Kidney epithelial cell (primary cell): ENCODE measurements around the gene SLC25A45. TPM values are rescaled to one million over a fixed set of nuclear protein-coding genes. Genes with fewer than 3 reads are reported as not detected.

ENCODE experiments used
- DNase-seq: peaks from one replicate; pipeline ENCODE4 v3.0.0-alpha.2; 2010; ENCODE audit warnings: low read depth
- H3K27me3 ChIP-seq: 2 replicates; pipeline ENCODE4 v1.6.0; 2011; ENCODE audit warnings: low read length; ENCODE audit not compliant: control insufficient read depth, insufficient read depth
- H3K36me3 ChIP-seq: 2 replicates; pipeline ENCODE4 v1.5.1; 2011; ENCODE audit warnings: low read length; ENCODE audit not compliant: control insufficient read depth, insufficient read depth
- H3K4me3 ChIP-seq: 2 replicates; pipeline ENCODE4 v1.5.1; 2011; ENCODE audit warnings: low read depth, mild to moderate bottlenecking, control low read depth, low read length
- total RNA-seq: library from RNA; depleted of rRNA; stranded (reverse); fragments of >200 nt; gene quantifications from 2 replicates; pipeline ENCODE4 v1.2.3, GENCODE V29; 2015
- TF ChIP-seq, protein P1 (sequence below): IDR thresholded peaks from 2 replicates; pipeline ENCODE4 v1.5.1; 2011; ENCODE audit warnings: mild to moderate bottlenecking, moderate library complexity, low read length, control low read depth, inconsistent platforms; ENCODE audit not compliant: insufficient read depth, poor library complexity, severe bottlenecking

SLC25A45 gene
- total RNA-seq, 1 donor from 2014 or later, result 0.29 TPM

DNA sequence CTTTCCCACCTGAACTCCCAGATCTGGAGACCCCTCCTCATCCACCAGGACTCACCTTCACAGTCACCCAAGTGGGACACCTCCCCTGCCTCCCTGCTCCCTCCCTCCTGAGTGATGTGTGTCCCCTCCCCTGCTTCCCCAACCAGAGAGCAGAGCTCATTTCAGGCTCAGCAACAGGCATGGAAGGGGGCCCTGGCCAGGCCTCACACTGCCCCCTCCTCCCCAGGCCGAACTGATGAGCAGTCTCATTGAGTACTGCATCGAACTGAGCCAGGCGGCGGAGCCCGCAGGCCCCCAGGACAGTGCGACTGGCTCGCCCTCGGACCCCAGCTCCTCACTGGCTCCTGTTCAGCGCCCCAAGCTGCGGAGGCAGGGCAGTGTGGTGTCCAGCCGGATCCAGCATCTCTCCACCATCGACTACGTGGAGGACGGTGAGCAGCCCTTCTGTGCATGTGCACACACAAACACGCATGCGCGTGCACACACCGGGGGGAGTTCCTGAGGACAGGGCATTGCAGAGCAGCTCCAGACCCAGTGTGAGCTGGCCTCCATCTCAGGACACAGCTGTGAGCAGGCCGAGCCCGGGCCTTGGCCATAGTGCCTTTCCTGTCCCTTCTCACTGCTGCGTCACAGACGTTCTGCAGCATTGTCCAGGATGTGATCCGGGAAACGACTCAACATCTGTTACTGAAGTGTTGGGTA lies 22.3 kb upstream of the SLC25A45 start:
- no peak for DNase-seq
- TF ChIP-seq, protein P1, sequence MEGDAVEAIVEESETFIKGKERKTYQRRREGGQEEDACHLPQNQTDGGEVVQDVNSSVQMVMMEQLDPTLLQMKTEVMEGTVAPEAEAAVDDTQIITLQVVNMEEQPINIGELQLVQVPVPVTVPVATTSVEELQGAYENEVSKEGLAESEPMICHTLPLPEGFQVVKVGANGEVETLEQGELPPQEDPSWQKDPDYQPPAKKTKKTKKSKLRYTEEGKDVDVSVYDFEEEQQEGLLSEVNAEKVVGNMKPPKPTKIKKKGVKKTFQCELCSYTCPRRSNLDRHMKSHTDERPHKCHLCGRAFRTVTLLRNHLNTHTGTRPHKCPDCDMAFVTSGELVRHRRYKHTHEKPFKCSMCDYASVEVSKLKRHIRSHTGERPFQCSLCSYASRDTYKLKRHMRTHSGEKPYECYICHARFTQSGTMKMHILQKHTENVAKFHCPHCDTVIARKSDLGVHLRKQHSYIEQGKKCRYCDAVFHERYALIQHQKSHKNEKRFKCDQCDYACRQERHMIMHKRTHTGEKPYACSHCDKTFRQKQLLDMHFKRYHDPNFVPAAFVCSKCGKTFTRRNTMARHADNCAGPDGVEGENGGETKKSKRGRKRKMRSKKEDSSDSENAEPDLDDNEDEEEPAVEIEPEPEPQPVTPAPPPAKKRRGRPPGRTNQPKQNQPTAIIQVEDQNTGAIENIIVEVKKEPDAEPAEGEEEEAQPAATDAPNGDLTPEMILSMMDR, result no peak
- Histone ChIP-seq H3K4me3 (no peak overlapping the region), H3K36me3 (peaks cover 5% of the 10 kb centered on the region), H3K27me3 (no peaks in the 10 kb centered on the region)

DNA sequence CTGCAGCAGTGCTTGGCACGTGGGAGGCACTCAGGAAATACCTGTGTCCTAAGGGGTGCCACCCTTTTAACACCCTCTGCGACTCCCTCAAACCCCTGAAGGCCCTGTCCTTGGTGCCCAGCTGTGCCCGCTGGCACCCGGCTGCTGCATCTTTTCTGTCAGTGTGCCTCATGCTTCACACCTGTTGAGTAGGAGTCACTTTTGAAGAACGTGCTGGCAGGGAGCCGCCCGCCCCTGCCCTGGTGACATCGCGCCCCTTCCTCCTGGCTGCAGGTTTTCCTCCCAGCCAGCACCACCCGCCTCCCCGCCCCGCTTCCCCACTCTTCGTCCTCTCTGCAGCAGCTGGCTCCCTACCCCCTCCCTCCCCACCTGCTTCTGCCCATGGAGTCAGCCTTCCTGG lies 21.8 kb upstream of the SLC25A45 start:
- H3K27me3 ChIP-seq, result no peaks in the 10 kb centered on the region
- H3K36me3 ChIP-seq, result peaks cover 5% of the 10 kb centered on the region
- H3K4me3 ChIP-seq, result no peak overlapping the region
- TF ChIP-seq, protein P1, result no peak
- DNase-seq, result no peak

DNA sequence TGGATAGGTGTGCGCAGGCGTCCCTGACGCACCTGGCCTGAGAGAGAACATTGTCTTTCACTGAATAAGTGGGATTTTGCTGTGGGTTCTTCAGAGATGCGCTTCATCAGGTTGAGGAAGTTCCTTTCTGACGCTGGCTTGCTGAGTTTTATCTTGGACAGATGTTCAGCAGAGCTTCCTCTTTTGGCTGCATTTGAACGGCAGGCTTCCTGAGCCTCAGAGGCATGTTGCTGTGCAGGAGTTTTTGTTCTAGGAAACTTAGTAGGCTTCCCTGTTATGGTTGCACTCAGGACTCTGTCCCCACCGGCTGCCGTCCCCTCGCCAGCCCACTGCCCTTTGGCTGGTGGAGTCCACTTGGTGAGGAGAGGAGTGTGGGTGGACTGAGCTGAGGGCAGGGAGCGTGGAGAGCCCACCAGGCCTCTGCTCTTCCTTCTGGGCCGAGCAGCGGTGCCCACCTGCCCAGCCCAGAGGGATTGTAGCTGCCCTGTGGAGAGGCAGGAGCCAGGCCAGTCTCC lies 21.2 kb upstream of the SLC25A45 start:
- TF ChIP-seq, protein P1, result no peak
- peaks cover 5% of the 10 kb centered on the region for H3K36me3 ChIP-seq
- H3K27me3 ChIP-seq, result no peaks in the 10 kb centered on the region
- no peak for DNase-seq
- no peak overlapping the region for H3K4me3 ChIP-seq

DNA sequence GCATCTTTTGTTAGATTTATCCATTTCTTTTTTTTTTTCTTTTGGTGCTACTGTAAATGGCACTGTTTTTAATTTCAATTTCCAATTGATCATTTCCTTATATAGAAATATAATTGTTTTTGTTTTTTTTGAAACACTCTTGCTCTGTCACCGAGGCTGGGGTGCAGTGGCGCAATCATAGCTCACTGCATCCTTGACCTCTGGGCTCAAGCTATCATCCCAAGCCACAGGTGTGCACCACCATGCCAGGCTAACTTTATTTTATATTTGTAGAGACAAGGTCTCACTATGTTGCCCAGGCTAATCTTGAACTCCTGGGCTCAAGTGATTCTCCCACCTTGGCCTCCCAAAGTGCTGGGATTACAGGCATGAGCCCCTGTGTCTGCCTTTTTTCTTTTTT lies 20.3 kb upstream of the SLC25A45 start:
- TF ChIP-seq, protein P1, result no peak
- no peak for DNase-seq
- Histone ChIP-seq H3K4me3 (no peak overlapping the region), H3K27me3 (no peaks in the 10 kb centered on the region), H3K36me3 (peaks cover 4% of the 10 kb centered on the region)

DNA sequence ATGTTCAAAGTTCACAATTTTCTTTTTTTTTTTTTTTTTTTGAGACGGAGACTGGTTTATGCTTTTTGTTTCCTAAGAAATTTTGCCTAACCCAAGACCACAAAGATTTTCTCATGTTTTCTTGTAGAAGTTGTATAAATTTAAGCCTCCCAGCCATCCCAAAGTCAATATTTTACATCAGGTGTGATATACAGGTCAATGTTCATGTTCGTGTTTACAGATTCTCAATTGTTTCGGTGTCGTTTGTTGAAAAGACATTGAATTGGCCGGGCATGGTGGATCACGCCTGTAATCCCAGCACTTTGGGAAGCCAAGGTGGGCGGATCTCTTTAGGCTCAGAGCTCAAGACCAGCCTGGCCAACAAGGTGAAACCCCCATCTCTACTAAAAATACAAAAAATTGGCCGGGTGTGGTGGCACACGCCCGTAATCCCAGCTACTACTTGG lies 19.4 kb upstream of the SLC25A45 start:
- DNase-seq, result no peak
- H3K27me3 ChIP-seq, result no peaks in the 10 kb centered on the region
- peaks cover 4% of the 10 kb centered on the region for H3K36me3 ChIP-seq
- no peak overlapping the region for H3K4me3 ChIP-seq
- TF ChIP-seq, protein P1, result no peak

DNA sequence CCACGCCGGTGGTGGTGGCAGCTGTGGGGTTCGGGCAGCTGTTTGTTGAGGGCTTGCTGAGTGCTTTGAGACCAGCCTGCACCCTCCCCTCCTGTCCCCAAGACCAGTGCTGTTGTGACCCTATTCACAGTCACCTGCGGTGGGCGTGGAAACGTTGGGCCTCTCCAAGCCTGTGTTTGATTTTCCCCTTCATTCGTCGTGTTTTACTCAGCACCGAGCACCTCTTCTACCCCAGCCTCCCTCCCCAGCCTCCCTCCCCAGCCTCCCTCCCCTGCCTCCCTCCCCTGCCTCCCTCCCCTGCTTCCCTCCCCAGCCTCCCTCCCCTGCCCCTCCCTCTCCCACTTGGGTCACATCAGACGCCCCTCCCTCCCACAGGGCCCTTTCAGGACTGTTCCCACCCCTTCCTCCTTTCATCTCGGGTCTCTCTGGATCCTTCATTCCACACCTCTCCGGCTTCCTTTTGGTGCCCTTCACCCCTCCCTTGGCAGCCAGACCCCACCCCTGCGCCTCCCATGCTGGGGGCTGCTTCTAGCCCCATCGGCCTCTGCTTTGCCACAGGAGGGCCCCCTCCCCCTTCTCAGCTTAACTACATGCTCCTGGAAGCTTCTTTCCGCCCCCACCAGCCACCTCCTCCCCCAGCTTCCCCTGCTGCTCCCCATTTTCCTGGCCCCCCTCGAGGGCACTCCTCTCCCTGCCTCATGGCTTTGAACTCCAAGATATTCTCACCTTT lies 18.8 kb upstream of the SLC25A45 start:
- no peak overlapping the region for H3K4me3 ChIP-seq
- peaks cover 4% of the 10 kb centered on the region for H3K36me3 ChIP-seq
- TF ChIP-seq, protein P1, result no peak

More for the DNA sequence above, 18.8 kb upstream of the SLC25A45 start:
- DNase-seq, result no peak
- H3K27me3 ChIP-seq, result no peaks in the 10 kb centered on the region
